Activated CD8-positive, alpha-beta memory T cell treated with anti-CD3 and anti-CD28 coated beads, Interleukin-2, amount 50 U/mL, for 48 hours (primary cell): ENCODE data around the gene MAP2K6.

Source experiments
- DNase-seq: peaks from one replicate; pipeline ENCODE4 v3.0.0-alpha.2; 2020

Gene MAP2K6

DNA sequence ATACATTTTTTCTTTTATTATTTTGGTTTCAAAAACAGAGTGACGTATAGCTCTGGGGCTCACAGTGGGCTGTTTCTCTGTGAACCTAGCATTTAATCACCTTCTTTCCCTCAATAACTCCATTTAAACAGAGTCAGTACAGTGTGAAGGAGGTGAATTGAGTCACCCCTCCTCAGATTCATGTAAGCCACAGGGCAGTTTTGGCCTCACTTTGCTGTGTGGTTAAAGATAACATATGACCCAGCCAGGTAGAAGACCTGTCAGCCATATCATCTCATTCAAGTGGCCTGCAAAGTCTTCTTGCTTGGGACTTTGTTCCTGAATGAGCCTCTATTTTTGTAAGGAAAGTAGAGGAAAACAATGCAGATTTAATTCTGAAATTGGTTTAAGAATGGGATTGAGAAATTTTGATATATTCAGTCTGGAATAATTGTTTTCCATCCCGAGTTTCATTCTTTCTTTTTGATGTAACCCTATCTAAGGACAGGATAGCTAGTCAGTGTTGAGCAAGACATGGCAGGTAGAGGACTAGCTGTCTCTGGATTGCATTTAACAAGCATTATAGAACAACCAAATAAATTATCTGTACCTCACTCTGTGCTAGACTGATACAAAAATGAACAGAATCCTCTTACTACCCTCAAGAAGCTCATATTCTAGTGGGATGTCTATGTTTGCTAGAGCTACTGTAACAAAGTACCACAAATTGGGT is 13.1 kb downstream of the MAP2K6 start:
- DNase-seq, result no peak

DNA sequence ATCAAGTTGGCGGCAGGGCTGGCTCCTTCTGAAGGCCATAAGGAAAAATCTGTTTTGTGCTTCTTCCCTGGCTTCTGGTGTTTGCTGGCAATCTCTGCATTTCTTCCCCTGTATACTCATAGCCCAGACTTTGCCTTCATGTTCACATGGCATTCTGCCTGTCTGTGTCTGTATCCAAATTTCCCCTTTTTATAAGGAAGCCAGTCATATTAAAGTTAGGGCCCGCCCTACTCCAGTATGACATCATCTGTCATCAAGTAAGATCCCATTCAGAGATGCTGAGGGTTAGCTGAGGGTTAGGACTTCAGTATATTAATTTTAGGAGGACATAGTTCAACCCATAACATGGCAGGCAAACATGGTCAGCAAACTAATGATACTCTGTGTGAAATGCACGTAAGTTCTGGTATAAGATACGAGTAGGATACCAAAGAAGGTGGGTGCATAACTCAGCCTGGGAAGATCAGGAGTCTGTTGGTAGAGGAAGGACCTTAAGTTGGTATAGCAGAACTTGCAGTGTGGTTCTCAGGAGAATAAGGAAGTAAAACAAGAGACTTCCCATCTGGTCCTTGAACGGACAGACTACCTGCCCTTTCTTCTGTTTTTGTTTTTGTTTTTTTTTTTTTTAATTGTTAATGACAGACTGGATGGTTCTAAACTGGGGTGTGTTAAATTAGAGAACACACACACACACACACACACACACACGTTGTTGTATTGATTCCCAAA is 13.9 kb downstream of the MAP2K6 start:
- DNase-seq, result no peak

DNA sequence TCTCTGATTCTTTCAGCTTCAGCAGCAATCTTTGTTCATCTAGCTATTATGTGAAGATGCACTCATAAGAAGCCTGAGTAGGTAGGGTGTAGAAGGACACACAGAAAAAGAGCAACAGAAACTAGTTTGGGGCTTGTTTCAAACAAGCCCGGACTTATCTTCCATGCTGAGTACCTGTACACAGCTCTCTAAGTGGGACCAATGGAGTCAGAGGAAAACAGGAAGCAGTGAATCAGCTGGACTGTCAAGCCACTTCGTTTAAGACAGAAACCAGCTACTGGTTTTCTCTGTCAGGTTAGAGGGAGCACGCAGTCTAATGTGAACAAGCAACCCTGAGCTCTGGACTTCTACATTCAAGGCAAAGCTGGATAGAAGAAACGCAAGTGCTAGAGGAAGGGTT is 16.0 kb downstream of the MAP2K6 start:
- DNase-seq, result no peak

DNA sequence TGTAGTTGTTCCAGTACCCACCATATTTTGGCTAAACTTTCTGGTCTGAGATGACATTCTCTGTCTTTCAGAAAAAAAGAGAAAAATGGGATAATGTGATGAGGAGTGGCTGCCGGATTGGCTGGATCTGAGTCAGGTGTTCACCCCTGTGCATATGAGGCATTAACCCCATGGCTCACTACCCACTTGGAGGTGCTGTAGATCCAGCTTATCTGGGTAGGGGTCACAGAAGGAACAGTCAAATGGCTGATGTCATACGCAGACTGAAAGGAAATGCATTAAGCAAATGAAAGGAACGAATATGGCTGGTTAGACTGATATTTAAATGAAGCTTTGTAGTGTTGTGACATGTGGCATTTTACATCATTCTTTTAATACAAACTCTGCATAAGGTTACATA is 17.3 kb downstream of the MAP2K6 start:
- DNase-seq, result no peak

DNA sequence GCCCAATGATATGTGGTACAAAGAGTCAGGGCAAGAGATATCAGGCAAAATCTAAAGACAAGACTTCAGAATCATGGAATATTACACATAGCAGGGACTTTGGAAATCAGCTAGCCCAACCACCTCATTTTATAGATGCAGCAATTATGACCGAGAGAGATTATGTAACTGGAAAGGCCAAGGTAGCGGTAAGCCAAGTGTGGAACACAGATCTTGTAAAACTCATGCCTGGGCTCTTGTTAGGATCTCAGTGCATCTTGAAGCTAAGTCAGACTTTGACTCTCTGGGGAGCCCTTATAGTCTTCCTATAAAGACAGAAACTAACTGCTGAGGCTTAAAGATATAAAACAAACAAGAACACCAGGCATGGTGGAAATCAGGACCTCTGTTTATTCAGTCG is 18.6 kb downstream of the MAP2K6 start:
- DNase-seq, result no peak

DNA sequence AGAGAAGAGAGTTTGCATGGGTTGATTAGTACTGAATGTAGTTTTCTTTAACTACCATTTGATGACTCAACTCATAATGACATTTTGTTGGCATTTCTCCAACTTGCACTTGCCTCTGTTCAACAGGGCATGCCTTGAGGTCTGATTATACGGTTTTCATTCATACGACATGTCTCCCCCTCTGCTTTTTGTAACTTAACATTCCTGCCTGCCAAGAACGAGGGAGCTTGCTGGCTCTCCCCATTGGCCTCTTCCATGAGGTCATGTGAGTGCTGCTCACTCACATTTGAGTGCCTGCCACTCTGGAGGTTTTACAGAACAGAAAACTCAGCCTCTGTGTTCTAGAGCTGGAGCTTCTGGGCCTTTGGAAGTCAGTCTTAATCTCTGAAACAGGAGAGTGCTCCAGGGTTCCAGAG is 19.7 kb downstream of the MAP2K6 start:
- DNase-seq, result no peak

DNA sequence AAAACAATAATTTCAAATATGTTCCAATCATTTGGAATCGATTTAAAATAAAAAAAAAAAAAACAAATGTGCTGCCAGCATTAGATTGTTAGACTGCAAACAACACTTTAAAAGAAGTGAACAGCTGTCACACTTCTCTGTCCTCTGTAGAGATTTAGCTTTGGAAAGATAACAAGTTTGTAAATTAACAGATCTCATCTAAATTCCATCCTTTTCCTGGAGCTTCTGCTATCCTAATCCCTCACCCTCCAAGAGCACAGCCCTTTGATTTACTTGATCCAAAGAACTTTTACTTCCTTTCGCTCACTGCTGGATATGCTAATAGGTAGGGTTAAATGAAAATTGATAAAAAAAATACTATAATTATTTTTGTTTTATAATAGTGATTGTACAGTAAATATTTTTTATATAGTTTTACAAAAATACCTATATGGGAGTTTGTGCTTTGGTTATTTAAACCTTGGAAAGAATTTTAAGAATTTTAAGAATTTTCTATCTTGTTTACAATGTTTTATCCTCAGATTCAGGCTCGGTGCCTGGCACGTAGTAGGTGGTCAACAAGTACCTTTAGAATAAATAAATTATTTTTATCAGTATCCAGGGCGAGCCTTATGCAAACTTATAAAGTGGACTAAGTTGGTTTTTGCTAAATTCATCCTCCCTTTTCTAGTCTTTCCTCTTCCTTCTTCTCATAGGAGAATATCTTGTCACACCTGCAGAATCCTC is 21.6 kb downstream of the MAP2K6 start:
- DNase-seq, result no peak

DNA sequence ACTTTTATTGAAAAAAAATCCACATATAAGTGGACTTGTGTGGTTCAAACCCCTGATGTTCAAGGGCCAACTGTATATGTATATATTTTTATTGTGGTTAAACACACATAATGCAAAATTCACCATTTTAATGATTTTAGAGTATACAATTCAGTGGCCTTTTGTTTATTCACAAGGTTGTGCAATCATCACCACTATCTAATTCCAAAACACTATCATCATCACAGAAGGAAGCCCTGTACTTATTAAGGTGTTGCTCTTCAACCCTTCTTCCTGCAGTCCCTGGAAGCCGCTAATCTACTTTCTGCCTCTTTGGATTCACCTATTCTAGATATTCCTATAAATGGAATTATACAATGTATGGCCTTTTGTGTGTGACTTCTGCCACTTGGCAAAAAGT is 23.0 kb downstream of the MAP2K6 start:
- DNase-seq, result no peak

DNA sequence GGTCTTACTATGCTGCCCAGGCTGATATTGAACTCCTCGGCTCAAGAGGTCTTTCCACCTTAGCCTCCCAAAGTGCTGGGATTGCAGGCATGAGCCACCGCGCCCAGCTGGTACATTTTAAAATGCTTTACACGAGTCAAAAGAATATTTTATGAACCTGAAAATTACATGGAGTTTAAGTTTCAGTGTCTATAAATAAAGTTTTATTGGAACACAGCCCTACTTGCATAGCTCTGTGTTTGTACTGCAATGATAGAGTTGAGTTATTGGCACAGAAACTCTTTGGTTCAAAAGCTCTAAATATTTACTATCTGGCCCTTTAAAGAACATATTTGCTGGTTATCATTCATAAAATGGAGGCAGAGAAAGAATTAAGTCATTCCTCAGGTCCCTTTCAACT is 24.3 kb downstream of the MAP2K6 start:
- DNase-seq, result no peak

DNA sequence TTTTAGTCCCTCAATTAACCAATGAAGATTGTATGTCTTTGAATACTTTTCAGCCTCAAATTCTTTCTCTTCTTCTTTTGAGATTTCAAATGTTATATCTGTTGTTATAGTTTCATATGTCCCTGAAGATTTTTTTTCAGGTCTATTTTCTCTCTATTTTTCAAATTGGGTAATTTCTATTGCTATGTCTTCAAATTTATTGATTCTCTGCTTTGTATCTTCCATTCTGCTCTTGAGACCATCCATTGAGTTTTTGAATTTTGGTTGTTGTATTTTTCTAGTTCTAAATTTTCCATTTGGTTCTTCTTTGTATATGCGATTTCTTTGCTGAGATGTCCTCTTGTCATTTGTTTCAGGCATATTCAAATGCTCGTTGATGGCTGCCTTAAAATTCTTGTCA is 26.7 kb downstream of the MAP2K6 start:
- DNase-seq, result no peak

DNA sequence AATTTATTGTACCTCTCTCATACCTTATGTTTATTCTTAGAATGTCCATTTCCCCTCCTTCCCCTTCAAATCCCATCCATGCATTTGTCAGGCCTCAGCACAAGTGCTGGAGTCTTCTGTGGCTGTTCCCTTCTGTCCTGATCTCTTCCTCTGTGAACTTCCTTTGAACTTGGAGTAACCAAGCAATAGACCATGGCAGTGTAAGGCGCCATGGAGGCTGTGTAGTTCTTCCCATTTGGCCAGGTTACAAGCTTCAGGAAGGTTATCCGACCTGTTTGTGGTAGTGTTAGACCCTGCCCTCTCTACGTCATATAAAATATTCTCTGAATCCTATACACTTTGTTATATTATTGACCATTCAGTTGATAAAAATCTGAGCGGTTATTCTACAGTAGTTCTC is 28.6 kb downstream of the MAP2K6 start:
- DNase-seq, result no peak

DNA sequence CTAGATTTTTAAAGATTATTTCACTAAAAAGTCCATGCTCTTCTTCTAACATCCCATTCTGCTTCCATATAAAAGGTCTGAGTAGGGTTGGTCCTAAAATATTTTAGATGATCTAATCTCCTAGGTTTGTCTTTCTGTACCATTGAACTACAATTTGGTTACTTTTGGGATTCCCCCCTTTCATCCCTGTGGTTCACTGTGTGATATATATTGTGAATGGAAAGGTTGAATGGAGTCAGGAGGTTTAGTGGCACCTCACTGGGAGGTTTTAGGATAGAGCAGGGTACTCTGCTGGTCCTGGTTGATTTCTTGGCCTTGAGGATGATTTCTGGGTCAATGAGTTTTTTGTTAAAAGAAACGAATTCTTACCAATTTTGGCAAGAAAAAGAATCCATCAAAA is 29.5 kb downstream of the MAP2K6 start:
- DNase-seq, result no peak

DNA sequence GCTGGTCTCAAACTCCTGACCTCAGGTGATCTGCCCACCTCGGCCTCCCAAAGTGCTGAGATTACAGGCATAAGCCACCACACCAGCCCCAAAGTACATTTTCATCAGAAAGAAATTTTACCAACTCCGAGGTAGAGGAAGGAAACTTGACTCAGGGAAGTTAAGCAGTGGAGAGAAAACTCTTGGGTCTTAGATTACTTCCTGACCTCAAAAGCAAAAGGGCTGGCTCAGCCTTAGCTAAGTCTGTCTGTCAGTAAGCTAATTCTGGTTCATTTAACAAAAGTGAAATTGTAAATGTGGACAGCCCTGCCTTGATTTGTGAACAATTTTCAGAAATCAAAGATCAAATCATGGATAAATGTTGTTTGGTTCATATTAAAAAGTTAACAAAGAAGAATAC is 30.6 kb downstream of the MAP2K6 start:
- no peak for DNase-seq

DNA sequence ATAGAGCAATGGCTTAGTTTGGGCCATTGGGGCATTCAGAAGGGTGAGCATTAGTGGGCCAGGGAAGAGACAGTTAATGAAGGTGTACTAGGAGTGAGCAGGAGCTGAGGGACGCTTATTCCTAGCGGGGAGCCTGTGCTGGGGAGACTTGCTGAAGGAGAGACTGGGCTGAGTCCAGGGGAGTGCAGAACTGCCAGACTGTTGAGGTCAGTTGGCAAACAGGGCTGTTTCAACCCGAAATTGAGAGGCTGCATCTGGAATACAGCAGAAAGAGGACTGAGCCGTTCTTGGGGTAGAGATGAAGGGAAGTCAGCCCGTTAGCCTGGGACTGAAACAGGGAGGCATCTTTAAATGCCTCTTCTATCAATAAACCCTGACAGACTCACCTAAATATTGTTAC is 33.2 kb downstream of the MAP2K6 start:
- DNase-seq, result no peak

DNA sequence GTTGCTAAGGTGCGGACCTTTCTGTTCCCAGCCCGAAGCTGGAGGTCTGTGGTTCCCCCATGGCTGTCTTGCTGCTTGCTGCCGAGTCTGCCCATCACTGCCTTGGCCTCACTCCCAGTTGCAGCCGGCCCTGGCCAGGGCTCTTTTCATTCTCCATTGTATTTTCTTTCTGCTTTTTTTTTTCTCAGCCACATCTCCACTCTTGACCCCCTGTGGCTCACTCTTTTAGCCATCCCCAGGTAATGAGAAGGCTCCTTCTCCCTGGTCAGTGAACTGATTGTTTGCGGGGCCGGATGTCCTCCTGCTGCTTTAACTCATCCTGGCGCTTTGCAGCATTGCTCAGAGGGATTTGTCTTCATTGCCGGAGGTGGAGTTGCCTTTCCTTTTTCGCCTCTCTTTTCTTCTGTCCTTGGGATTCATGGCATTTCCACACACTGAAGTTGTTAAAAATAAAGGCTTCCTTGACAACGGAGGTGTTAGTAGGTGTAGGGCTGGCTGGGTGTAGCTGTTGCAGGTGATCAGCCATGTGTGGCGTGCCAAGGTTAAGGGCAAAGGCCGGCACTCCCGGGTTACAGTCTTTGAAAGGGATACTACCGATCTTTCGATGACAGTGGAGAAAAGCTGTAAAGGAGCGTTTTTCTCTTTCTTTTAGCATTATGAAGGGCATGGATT is 34.1 kb downstream of the MAP2K6 start:
- no peak for DNase-seq

DNA sequence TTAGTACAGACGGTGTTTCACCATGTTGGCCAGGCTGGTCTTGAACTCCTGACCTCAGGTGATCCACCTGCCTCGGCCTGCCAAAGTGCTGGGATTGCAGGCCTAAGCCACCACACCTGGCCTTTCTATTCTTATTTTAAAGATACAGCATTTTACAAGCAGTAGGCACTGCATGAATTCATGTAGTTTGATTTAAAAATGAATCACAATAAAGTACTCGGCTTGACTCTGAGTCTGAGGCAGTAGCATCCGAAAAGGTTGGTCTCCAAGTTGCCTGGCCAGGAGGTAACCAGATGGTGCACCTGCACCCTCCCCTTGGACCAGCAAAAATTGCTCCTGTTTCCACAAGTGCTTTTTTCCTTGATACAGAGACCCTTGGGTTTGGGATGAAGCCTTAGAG is 35.6 kb downstream of the MAP2K6 start:
- no peak for DNase-seq

DNA sequence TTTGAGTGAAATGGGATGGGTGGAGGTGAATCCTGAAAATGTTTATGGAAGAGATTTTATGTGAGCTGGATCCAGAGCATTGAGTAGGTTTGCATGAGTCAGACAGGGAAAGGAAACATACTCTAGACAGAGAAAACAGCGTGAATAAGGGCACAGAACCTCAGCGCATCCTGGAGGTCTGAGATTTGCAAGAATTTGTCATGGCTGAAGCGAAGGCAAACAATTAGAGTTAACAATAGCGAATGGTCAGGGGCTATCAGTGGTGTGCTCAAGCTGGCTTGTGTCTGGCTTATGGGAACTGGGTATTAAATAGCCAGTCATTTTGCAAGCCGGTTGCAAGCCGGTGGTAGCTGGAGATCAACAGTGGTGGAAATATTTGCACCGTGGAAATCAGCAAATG is 36.4 kb downstream of the MAP2K6 start:
- DNase-seq, result no peak

DNA sequence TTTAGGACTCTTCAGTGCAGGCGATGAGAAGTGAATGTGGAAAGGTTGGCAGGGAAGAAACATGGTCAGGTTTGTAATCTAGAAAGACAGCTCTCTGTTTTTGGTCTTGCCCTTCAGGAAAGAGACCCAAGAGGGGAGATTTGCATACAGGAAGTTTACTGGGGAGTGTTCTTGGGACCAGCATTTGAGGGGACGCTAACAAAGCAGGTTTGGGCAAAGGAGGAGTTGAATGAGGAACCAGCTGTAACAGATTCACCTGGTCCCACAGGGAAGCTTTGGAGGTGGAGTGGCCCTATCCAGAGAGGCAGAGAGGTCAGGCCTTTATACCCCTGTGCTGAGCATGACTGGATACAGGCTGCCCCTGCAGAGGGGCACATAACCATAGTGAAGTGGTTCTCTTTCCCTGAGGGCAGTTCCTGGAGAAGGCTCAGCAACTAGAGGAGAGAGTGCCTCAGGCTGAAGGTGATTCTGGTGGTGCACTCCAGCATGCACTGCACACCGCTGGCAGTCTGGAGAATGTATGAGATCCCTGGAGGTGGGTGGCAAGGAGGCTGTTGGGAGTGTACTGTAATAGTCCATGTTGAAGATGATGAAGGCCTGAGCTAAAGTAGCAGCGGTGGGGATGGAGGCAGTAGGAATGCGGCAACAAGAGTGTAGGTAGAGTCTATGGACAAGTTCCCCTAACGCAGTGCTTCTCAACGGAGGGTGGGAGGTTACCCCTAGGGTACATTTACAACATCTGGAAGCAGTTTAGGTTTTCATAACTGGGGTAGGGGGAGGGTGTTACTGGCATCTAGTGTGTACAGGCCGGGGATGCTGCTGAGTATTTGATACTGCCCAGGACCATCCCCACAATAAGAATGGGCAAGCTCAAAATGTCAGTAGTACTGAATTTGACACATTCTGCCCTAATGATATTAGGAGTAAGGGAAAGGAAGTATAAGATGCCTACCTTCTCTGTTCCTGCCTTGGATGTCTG is 37.2 kb downstream of the MAP2K6 start:
- no peak for DNase-seq

DNA sequence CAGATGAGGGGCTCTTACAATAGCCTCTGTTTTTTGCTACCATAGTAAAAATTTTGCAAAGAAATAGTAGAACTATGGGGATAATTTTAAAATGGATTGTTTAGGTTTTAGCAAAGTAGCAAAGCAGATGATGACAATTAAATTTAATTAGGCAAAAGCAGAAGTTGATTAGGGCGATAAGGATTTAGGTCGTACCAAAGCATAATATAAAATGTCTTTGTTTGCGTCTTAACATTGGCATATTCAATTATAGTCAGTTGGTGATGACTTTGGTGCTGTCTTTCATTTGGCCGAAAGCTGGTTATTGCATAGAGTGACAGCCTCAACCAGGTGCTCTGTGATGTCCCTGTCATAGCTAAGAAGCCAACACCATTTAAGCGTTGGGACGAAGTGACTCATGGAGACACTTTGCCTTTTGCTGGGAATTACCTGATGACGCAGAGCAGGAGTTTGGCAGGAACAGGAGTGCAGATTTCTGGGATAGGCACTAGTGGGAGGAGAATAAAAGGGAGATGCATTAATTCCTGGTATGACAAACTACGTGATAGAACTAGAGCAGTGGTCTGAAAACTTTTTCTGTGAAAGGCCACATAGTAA is 38.3 kb downstream of the MAP2K6 start:
- no peak for DNase-seq

DNA sequence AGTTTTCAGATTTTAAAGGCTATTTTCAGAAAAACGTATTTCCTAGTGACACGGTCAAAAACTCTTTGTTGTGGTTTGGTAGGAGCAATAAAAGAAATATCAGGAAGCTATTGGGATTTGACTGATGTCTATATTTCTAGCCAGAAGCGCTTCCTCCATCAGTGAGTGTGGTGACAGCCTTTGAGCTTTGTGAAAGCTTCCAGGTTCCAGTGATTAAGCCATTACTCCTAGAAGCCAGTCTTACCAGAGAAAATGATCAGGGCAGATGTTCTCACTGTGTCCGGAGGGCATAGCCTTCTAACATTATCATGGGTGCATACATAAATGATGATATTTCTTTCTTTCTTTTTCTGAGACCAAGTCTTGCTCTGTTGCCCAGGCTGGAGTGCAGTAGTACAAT is 39.6 kb downstream of the MAP2K6 start:
- DNase-seq, result no peak

DNA sequence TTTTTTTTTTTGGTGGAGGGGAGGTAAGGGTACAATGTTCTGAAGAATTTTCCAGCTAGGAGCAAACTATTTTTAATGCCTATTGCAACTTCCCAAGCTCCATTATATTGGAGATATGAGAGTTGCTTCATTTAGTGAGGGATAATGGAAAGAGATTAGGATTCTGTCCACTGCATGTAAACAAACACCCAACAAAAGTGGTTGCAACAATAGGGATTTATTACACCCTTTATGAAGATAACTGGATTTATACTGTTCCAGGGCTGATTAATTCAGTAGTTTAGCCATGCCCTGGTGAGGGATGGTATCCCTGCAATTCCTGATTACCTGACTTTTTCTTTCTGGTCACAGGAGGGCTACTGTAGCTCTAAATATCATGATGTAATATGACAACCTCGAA is 40.5 kb downstream of the MAP2K6 start:
- no peak for DNase-seq

DNA sequence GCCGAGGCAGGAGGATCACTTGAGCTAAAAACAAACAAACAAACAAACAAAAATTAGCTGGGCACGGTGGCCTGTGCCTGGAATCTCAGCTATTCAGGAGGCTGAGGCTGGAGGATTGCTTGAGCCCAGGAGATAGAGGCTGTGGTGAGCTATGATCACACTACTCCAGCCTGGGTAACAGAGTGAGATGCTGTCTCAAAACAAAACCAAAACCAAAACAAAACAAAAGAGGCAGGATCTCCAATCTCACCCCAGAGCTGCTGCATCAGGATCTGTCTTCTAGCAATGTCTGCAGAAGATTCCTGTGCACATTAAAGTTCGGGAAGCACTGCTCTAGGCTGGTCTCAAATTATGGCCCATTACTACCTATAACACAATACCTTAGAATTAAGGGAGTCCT is 43.1 kb downstream of the MAP2K6 start:
- DNase-seq, result no peak
